Loucy (cell line): ENCODE measurements around the gene RNF4.

Experiments
- CTCF ChIP-seq: fragments of 200-600 bp; sonication (generic); conservative IDR thresholded peaks from 2 replicates; pipeline ENCODE4 v1.5.1; 2014; ENCODE audit warnings: mild to moderate bottlenecking, antibody characterized with exemption, low read length
- EZH2phosphoT487 ChIP-seq: fragments of 200-600 bp; IDR thresholded peaks from 2 replicates; pipeline ENCODE4 v1.6.1; 2018; ENCODE audit warnings: antibody characterized with exemption, mild to moderate bottlenecking, moderate library complexity, borderline replicate concordance

DNA sequence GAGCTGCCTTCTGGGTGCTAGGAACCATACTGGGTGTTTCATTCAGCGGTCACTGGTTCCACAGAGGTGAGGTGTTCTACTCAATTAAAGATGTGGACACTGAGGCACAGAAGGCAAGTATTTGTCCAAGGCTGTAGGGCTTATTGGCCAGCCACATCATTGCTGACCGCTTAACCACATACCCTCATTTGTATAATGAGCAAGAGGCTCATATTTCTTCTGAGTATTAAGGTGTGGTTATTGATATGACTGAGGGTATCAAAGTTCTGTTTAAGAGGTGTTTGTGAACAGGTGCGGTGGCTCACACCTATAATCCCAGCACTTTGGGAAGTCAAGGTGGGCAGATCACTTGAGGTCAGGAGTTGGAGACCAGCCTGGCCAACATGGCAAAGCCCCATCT lies 14.3 kb downstream of the RNF4 start:
- TF ChIP-seq CTCF (no peak), EZH2phosphoT487 (no peak)
